B cell (primary cell): ENCODE data around the gene DGKB. TPM values are rescaled to one million over a fixed set of nuclear protein-coding genes. Genes with fewer than 3 reads are reported as not detected.

Experiments used
- ATAC-seq: fragments of 200-7000 bp; cut with Tn5 transposase; one replicate; pipeline ENCODE4 v1.10.0; 2021; ENCODE audit warnings: low read depth, mild to moderate bottlenecking, moderate number of reproducible peaks, moderate library complexity
- CTCF ChIA-PET: fragments of 350-600 bp; sonication (Branson Sonifier 250); formaldehyde crosslinking; loops from one replicate; lab custom pipeline; 2021; ENCODE audit warnings: antibody characterized with exemption, inconsistent platforms; lab: Charles Lee
- POLR2A ChIA-PET: fragments of 350-600 bp; sonication (Branson Sonifier 250); formaldehyde crosslinking; loops from one replicate; lab custom pipeline; 2021; ENCODE audit warnings: antibody characterized with exemption; lab: Charles Lee
- DNase-seq: peaks from one replicate; pipeline ENCODE4 v3.0.0; 2013
- H2AFZ ChIP-seq: 2 replicates; pipeline ENCODE4 v1.6.1; 2012; ENCODE audit warnings: mild to moderate bottlenecking, low read depth, low read length; ENCODE audit not compliant: insufficient read depth, poor library complexity, severe bottlenecking
- H3K27ac ChIP-seq, 2 donors: 1 replicate in 1 of 2; 2 replicates in 1 of 2; pipeline ENCODE4 v1.5.1; 2012 to 2013; ENCODE audit warnings: low read length in 2 of 2, mild to moderate bottlenecking in 2 of 2, moderate library complexity in 1 of 2
- H3K27me3 ChIP-seq, 4 experiments: fragments of 200-600 bp in 1 of 4; sonication (generic) in 1 of 4; replicated peaks in 1 of 4; 1 replicate in 2 of 4; 2 replicates in 2 of 4; pipeline versions ENCODE4 v1.6.1 to v1.7.0; 2013 to 2016; ENCODE audit warnings: low read length in 3 of 4, mild to moderate bottlenecking in 2 of 4, mixed read lengths in 1 of 4, moderate library complexity in 1 of 4; ENCODE audit not compliant: insufficient read depth in 4 of 4, control insufficient read depth in 3 of 4; ENCODE audit errors: control extremely low read depth in 1 of 4
- H3K36me3 ChIP-seq, 2 experiments: replicated peaks in 1 of 2; 1 replicate in 1 of 2; 2 replicates in 1 of 2; pipeline versions ENCODE4 v1.6.1 to v1.7.1; 2013; ENCODE audit warnings: low read length in 1 of 2; ENCODE audit not compliant: insufficient read depth in 2 of 2, control insufficient read depth in 1 of 2; ENCODE audit errors: control extremely low read depth in 1 of 2, extremely low read depth in 1 of 2
- H3K4me1 ChIP-seq, 2 donors: fragments of 200-600 bp in 1 of 2; sonication (generic) in 1 of 2; 1 replicate in 1 of 2; 2 replicates in 1 of 2; pipeline versions ENCODE4 v1.5.1 to v1.6.1; 2013 to 2017; ENCODE audit warnings: low read length in 2 of 2; ENCODE audit not compliant: control insufficient read depth in 2 of 2, insufficient read depth in 2 of 2
- H3K4me2 ChIP-seq: replicated peaks from 2 replicates; pipeline ENCODE3; 2012; ENCODE audit warnings: mild to moderate bottlenecking, low read depth, low read length; ENCODE audit not compliant: poor library complexity, severe bottlenecking
- H3K4me3 ChIP-seq, 5 experiments: fragments of 200-600 bp in 1 of 5; sonication (generic) in 1 of 5; 1 replicate in 3 of 5; 2 replicates in 2 of 5; pipeline versions ENCODE4 v1.5.1 to v1.7.0; 2011 to 2016; ENCODE audit warnings: low read length in 4 of 5, mild to moderate bottlenecking in 4 of 5, low read depth in 2 of 5, control low read depth in 1 of 5, moderate library complexity in 1 of 5; ENCODE audit not compliant: insufficient read depth in 1 of 5; ENCODE audit errors: control extremely low read depth in 1 of 5, extremely low read depth in 1 of 5
- H3K79me2 ChIP-seq: fragments of 200-600 bp; sonication (generic); one replicate; pipeline ENCODE4 v1.6.0; 2016; ENCODE audit warnings: low read length; ENCODE audit not compliant: control insufficient read depth, insufficient read depth
- H3K9ac ChIP-seq: fragments of 200-600 bp; sonication (generic); 2 replicates; pipeline ENCODE4 v1.6.1; 2017; ENCODE audit warnings: mild to moderate bottlenecking, low read length, moderate library complexity
- H3K9me3 ChIP-seq, 3 donors: one replicate each; pipeline versions ENCODE4 v1.6.1 to v1.7.1; 2013; ENCODE audit warnings: low read length in 2 of 3; ENCODE audit not compliant: control insufficient read depth in 2 of 3, insufficient read depth in 1 of 3; ENCODE audit errors: control extremely low read depth in 1 of 3
- H4K20me1 ChIP-seq: 2 replicates; pipeline ENCODE4 v1.6.0; 2012; ENCODE audit warnings: mild to moderate bottlenecking, low read length; ENCODE audit not compliant: insufficient read depth, control insufficient read depth, poor library complexity, severe bottlenecking
- H3K27ac Mint-ChIP-seq: one replicate; pipeline ENCODE4 v1.8.0; 2021; ENCODE audit warnings: mixed read lengths
- H3K27me3 Mint-ChIP-seq: one replicate; pipeline ENCODE4 v1.8.0; 2021; ENCODE audit warnings: mixed read lengths
- H3K4me1 Mint-ChIP-seq: one replicate; pipeline ENCODE4 v1.8.0; 2021; ENCODE audit warnings: mixed read lengths
- H3K4me3 Mint-ChIP-seq: one replicate; pipeline ENCODE4 v1.8.0; 2021; ENCODE audit warnings: mixed read lengths
- H3K9me3 Mint-ChIP-seq: one replicate; pipeline ENCODE4 v1.8.0; 2022; ENCODE audit warnings: mixed read lengths; ENCODE audit not compliant: insufficient read depth
- EZH2 ChIP-seq: IDR thresholded peaks from 2 replicates; pipeline ENCODE4 v1.6.1; 2012; ENCODE audit warnings: borderline replicate concordance, low read depth, mild to moderate bottlenecking, moderate library complexity, low read length; ENCODE audit not compliant: insufficient read depth, poor library complexity, severe bottlenecking
- WGBS: methylation state at CpG from one replicate; pipeline ENCODE4 v1.1.5; 2013; ENCODE audit warnings: missing lambda C conversion rate; ENCODE audit not compliant: insufficient coverage; 5-methylcytosine and 5-hydroxymethylcytosine counted together
- intact Hi-C: fragments of 100-400 bp; cut with micrococcal nuclease; formaldehyde crosslinking; loops from one replicate; pipeline ENCODE4 v1.10.0; 2022
- polyA plus RNA-seq: library from polyadenylated mRNA; depleted of rRNA; stranded (reverse); fragments of >200 nt; gene quantifications from 2 replicates; pipeline ENCODE4 v1.2.3, GENCODE V29; 2012
- total RNA-seq, 2 donors: library from RNA; stranded (reverse); fragments of 120-200 nt in 1 of 2; gene quantifications; 1 replicate in 1 of 2; 2 replicates in 1 of 2; pipeline versions ENCODE4 v1.2.3 to v1.2.4, GENCODE V29; 2013 to 2022
- TF ChIP-seq, protein P1 (sequence below): fragments of 200-600 bp; IDR thresholded peaks from one replicate; pipeline ENCODE4 v1.8.0; 2022; ENCODE audit warnings: antibody characterized with exemption, mild to moderate bottlenecking

DGKB gene
- total and polyA plus RNA-seq, 2 donors (not counting 1 experiment from before 2014, with no cell fraction given), result not detected

DNA sequence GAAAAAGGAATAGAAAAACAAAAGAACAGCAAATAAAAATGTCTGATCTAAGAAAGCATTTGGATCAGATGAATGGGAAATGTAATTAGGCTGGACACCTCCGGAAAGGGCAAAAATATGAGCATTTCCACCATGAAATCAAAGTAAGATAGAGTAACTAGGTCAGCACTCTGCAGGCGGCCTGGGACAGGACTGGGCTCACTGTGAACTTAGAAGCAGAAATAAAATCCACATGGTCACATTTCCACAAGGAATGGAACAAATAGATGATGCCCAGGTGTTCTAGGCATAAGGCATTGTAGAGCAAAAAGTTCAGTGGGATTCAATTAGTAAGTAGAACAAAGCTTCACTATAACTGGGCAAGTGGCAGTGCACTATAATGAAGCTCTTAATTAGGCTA lies 703.2 kb downstream of the DGKB start:
- POLR2A ChIA-PET, result no interaction called here
- H3K9ac ChIP-seq, result no peak overlapping the region
- H3K4me2 ChIP-seq, result no peak overlapping the region
- no peak for TF ChIP-seq EZH2
- TF ChIP-seq, protein P1, sequence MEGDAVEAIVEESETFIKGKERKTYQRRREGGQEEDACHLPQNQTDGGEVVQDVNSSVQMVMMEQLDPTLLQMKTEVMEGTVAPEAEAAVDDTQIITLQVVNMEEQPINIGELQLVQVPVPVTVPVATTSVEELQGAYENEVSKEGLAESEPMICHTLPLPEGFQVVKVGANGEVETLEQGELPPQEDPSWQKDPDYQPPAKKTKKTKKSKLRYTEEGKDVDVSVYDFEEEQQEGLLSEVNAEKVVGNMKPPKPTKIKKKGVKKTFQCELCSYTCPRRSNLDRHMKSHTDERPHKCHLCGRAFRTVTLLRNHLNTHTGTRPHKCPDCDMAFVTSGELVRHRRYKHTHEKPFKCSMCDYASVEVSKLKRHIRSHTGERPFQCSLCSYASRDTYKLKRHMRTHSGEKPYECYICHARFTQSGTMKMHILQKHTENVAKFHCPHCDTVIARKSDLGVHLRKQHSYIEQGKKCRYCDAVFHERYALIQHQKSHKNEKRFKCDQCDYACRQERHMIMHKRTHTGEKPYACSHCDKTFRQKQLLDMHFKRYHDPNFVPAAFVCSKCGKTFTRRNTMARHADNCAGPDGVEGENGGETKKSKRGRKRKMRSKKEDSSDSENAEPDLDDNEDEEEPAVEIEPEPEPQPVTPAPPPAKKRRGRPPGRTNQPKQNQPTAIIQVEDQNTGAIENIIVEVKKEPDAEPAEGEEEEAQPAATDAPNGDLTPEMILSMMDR, result no peak
- no peak overlapping the region for H3K4me3 Mint-ChIP-seq
- no peak for ATAC-seq
- H3K9me3 Mint-ChIP-seq, result no peaks in the 10 kb centered on the region
- no peak overlapping the region for H3K4me3 ChIP-seq
- CTCF ChIA-PET, result no interaction called here
- intact Hi-C loops, result no loop called here
- WGBS, result 100% methylated on average over 2 of the region's 2 CpGs
- H3K9me3 ChIP-seq, result no peaks in the 10 kb centered on the region
- H3K79me2 ChIP-seq, result no peaks in the 10 kb centered on the region
- H3K27ac ChIP-seq, result no peak overlapping the region
- no peaks in the 10 kb centered on the region for H3K4me1 ChIP-seq
- no peaks in the 10 kb centered on the region for H4K20me1 ChIP-seq
- no peaks in the 10 kb centered on the region for H3K27me3 Mint-ChIP-seq
- no peaks in the 10 kb centered on the region for H3K4me1 Mint-ChIP-seq
- H3K27me3 ChIP-seq, result no peaks in the 10 kb centered on the region
- no peak for DNase-seq
- H2AFZ ChIP-seq, result no peak overlapping the region
- H3K36me3 ChIP-seq, result no peaks in the 10 kb centered on the region
- H3K27ac Mint-ChIP-seq, result no peak overlapping the region

DNA sequence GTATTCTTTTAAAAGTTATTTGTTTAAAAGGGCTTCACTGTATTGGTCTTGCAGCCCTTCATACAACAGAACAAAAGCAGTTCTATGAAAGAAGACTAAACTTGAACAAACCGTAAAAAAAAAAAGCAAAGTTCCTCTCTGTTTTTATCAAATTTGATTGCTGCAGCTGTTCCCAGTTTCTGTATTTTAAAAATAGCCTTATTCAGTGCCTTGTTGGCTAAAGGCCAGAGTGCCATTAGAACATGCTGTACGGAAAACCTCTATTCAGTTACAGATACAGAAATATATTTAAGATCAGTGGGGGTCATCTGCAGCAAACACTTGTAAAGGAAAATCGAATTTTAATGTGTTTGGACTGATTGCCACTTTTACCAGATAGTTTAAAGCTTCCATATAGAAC lies 705.3 kb downstream of the DGKB start:
- no peaks in the 10 kb centered on the region for H3K4me1 ChIP-seq
- no peak overlapping the region for H3K27ac ChIP-seq
- no peak for ATAC-seq
- Mint-ChIP-seq H3K9me3 (no peaks in the 10 kb centered on the region), H3K27ac (no peak overlapping the region), H3K4me1 (no peaks in the 10 kb centered on the region), H3K27me3 (no peaks in the 10 kb centered on the region), H3K4me3 (no peak overlapping the region)
- no peak for DNase-seq
- H2AFZ ChIP-seq, result no peak overlapping the region
- TF ChIP-seq, protein P1, result no peak
- TF ChIP-seq EZH2, result no peak
- H3K27me3 ChIP-seq, result no peaks in the 10 kb centered on the region
- H3K4me2 ChIP-seq, result no peak overlapping the region
- H3K9ac ChIP-seq, result no peak overlapping the region
- H3K9me3 ChIP-seq, result no peaks in the 10 kb centered on the region
- H4K20me1 ChIP-seq, result no peaks in the 10 kb centered on the region
- no peaks in the 10 kb centered on the region for H3K36me3 ChIP-seq
- no CpG with 5 or more reads among the region's 3 CpGs for WGBS
- no peaks in the 10 kb centered on the region for H3K79me2 ChIP-seq
- no peak overlapping the region for H3K4me3 ChIP-seq
- intact Hi-C loops, result no loop called here
- ChIA-PET CTCF (no interaction called here), POLR2A (no interaction called here)
